ENCODE data around the gene IFNL1.

DNA sequence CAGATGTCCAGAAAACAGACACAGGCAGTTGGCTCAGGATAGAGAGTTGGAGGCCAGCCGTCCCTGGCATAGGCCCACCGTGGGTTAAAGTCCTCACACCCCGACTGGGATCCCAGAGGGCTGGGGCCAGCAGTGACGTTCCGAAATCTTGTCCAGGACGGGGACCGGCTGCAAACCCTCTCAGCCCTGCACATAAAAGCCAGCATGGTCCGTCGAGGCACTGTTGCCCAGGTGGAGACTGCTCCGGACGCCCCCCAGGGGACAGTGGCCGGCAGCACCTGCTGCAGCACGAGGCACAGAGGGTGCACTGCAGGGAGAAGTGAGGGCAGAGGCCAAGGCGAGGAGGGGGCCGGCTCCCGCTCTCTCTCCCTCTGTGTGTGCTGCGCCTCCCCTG is 32.3 kb upstream of the IFNL1 start:
- TF ChIP-seq POLR2A (IDR thresholded peaks at IDR 0.05; ENCODE audit: low read length) (no peak), GATA1 (IDR thresholded peaks at IDR 0.05; ENCODE audit: low read depth, low read length) (no peak)
